Retinal pigment epithelial cell (primary cell): ENCODE measurements around the gene CCR8.
"Not testable (repeated sequence)": the region's sequence is repeated elsewhere in the genome, so short reads cannot be mapped to it uniquely, and the experiment has no call there.

ENCODE experiments used
- DNase-seq: peaks from one replicate; pipeline ENCODE4 v3.0.0-alpha.2; 2010; ENCODE audit warnings: low read depth
- H3K4me3 ChIP-seq: 2 replicates; pipeline ENCODE4 v1.5.1; 2011; ENCODE audit warnings: mild to moderate bottlenecking, low read length, control low read depth, moderate library complexity
- TF ChIP-seq, protein P1 (sequence below): conservative IDR thresholded peaks from 2 replicates; pipeline ENCODE4 v1.5.1; 2011; ENCODE audit warnings: low read depth, low read length, control low read depth, inconsistent platforms

The CCR8 gene

DNA sequence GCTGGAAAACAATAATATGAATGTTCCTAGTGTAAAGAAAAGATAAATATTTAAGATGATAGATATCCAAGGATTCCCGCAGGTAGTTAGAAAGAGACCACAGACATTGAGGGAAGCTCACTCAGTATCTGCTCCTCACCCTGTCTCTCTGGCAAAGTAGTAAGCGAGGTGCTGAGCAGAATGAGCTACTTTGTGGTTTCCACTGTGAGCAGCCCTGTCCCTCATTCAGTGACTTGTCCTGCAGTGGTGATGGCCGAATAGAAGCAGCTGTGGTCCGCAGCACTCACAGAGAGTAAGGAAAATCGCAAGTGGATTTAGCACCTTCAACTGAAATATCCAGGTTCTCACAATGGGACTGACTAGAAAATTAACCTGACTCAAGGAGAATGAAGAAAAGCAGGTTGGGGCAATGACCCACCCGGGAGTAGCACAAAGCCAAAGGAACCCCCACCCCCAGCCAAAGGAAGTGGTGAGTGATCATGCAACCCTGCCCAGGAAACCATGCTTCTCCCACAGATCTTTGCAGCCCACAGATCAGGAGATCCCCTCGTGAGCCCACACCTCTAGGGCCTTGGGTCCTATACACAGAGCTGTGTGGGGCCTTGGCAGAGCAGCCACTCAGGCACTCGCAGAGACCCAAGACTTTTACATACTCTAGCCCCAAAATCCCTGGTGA is 31.9 kb downstream of the CCR8 start:
- TF ChIP-seq, protein P1, sequence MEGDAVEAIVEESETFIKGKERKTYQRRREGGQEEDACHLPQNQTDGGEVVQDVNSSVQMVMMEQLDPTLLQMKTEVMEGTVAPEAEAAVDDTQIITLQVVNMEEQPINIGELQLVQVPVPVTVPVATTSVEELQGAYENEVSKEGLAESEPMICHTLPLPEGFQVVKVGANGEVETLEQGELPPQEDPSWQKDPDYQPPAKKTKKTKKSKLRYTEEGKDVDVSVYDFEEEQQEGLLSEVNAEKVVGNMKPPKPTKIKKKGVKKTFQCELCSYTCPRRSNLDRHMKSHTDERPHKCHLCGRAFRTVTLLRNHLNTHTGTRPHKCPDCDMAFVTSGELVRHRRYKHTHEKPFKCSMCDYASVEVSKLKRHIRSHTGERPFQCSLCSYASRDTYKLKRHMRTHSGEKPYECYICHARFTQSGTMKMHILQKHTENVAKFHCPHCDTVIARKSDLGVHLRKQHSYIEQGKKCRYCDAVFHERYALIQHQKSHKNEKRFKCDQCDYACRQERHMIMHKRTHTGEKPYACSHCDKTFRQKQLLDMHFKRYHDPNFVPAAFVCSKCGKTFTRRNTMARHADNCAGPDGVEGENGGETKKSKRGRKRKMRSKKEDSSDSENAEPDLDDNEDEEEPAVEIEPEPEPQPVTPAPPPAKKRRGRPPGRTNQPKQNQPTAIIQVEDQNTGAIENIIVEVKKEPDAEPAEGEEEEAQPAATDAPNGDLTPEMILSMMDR = no peak
- no peak overlapping the region for H3K4me3 ChIP-seq
- no peak for DNase-seq

DNA sequence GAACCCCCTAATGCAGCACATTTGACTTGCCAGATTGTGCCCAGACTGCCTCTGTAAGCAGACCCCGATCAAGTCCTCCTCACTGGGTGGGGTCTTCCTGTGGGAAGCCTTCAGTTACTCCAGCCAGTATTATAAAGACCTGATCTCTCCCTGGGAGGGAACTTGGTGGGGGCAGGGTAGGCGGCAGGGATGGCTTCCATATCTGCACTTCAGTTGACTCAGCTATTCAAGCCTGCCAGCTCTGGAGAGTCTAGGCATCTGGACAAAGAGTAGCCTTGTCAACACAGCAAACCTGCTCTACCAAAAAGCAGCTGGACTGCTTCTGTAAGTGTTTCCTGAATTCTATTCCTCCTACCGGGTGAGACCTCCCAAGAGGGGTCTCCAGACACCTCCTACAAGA is 32.7 kb downstream of the CCR8 start:
- TF ChIP-seq, protein P1 = no peak
- H3K4me3 ChIP-seq = no peak overlapping the region
- DNase-seq = no peak

DNA sequence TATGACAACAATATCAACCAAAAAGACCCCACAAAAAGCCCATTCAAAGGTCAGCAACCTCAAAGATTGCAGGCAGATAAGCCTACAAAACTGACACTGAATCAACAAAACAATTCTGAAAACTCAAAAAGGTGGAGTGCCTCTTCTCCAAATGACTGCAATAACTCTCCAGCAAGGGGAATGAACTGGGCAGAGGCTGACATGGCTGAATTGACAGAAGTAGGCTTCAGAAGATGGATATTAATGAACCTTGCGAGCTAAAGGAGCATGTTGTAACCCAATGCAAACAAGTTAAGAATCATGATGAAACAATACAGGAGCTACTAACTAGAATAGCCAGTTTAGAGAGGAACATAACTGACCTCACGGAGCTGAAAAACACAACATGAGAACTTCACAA is 33.3 kb downstream of the CCR8 start:
- no peak for DNase-seq
- TF ChIP-seq, protein P1 = no peak
- no peak overlapping the region for H3K4me3 ChIP-seq

DNA sequence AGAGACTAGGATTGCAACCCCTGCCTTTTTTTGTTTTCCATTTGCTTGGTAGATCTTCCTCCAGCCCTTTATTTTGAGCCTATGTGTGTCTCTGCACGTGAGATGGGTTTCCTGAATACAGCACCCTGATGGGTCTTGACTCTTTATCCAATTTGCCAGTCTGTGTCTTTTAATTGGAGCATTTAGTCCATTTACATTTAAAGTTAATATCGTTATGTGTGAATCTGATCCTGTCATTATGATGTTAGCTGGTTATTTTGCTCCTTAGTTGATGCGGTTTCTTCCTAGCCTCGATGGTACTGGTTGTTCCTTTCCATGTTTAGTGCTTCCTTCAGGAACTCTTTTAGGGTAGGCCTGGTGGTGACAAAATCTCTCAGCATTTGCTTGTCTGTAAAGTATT is 40.9 kb downstream of the CCR8 start:
- not testable (repeated sequence) for DNase-seq, H3K4me3 ChIP-seq

DNA sequence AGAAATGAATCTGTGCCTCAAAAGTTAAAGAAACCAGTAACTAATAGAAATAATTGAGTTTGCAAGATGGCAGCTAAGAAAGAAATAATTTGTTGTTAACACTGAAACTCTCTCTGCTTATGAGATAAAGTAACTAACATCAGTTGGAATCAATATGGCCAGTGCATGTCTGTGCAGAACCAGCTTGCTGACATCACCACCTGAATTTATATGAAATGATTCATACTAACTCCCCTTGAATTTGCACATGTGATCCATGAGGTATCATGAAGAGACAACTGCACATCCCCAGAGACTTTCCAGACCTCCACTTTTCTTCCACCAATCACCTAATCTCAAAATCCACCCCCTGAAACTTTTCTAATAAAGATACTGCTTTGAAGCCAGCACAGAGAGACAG is 43.3 kb downstream of the CCR8 start:
- TF ChIP-seq, protein P1 = no peak
- H3K4me3 ChIP-seq = no peak overlapping the region
- DNase-seq = no peak

DNA sequence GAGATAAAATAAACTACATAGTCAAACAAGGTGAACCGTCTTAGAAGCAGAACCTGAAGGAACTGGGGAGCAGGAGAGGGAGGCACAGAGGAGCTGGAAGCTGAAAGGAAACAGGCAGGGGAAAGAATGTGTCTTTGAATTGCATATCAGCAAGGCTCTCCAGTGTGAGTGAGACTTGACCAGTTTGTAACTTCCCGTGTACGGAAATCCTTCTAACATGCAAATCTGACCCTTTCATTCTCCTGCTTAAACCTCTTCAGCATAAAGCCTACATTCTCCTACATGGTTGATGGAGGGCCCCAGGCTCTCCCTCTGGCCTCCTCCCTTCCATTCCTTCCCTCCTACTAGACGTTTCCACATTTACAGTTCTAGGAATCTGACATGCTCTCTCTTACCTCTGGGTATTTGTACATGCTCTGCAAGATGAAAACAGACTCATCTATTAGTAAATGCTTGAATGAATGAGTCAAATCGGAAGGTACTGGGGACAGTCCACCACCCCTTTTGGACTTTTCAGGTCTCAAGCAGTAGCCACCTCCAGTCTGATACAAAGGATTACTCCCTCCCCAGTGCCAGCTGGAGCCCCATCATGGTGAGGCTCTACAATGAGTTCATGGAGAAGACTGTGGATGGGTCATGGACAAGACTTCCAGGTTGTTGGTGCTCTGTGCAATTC is 47.6 kb downstream of the CCR8 start:
- no peak overlapping the region for H3K4me3 ChIP-seq
- DNase-seq = no peak
- TF ChIP-seq, protein P1 = no peak

DNA sequence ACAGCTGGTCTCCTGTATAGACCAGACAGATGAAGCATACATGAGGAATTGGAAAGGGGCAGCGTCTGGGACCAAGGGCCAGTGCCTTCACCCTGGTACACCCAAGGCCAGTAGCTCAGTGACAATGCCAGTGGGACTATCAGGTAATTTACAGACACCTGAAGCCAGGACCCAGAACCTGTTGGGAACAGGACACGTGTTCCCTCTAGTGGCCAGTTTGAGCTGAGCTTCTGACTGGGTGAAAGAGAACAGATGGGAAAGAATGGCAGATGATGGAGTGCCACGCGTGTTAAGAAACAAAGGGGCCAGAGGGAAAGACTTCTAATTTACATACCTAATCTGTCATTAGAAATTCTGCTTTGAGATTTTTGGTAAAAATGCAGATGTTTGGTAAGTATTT is 48.6 kb downstream of the CCR8 start:
- no peak for DNase-seq
- no peak overlapping the region for H3K4me3 ChIP-seq
- TF ChIP-seq, protein P1 = peak; percentile 86
